Measurements from ENCODE around the gene SCIMP.
"Not testable (repeated sequence)": the region's sequence is repeated elsewhere in the genome, so short reads cannot be mapped to it uniquely, and the experiment has no call there.

SCIMP gene

DNA sequence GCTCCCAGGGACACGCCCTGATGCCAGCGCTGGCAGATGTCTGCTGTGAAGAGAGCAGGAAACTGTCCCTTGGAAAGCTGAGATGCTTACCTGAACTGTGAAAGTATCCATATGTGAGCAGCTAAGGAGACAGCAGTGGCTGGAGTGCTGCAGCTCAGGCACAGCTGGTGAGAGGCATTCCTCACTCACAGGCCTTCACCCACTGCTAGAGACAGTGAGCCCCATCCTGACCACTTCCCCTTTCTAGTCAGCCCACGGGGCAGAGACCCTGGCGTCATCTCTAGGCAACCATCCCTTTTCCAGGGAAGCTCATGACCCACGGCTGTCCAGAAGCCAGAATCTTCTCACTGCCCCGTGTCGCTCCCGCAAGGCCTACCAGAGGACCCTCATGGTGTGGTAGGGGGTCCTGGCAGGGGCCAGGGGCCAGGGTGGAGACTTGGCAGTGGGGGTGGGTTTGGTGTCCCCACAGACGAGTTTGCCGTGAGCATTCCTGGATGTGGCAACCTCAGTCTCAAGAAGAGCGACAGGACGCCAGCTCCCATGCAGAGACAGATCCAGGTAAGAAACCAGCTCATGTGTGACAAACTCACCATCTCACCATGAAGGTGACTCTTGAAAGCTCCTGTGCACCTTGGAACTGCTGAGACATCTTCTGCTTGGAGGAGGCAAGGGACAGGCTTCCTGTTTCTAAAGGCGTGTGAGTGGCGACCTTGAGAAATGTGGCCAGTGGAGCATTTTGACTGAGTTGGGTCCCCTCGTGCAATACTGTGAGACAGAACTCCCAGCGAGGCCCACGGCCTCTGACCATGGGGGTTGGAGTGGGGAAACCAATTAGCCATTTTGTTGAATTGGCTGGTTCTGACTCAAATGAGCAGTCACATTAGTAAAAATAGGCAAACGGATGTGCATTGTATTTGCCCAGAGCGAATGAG is at the start of gene SCIMP:
TSS of gene SCIMP (minus strand) at position 216 of the 932 bp plus-strand sequence. CDS start at position 111, 105 bp downstream.
- no peak for DNase-seq

- no peak for DNase-seq
Observed at GRCh38 chr17:5283571-5284315, 49.1 kb upstream of the SCIMP start.

DNA sequence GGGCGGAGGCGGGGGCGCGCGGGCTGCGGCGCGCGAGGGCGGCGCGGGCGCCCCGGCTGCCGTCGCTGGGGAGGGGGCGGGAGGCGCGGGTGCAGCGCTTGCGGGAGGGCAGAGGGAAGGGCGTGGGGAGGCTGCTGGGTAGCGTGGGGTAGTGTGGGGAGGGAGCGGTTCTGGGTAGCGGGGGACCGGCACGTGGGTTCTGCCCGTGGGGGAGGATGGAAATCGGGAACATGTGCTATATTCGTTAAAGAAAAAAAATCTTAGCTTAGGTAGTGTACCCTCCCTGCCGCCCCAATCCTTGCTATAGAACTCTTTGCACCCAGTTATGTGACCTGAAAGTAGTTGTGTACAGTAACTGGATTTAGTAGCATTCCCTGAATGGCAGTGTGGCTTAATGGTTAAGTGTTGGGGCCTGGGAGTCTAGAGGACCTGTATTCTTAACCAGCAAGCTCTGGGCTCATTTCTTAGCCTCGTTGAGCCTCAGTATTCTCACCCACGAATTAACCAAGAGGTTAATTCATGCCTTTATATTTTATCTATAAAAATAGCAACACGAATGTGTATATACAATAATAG is 48.1 kb upstream of the SCIMP start:
- peak; percentile 66 for DNase-seq

DNA sequence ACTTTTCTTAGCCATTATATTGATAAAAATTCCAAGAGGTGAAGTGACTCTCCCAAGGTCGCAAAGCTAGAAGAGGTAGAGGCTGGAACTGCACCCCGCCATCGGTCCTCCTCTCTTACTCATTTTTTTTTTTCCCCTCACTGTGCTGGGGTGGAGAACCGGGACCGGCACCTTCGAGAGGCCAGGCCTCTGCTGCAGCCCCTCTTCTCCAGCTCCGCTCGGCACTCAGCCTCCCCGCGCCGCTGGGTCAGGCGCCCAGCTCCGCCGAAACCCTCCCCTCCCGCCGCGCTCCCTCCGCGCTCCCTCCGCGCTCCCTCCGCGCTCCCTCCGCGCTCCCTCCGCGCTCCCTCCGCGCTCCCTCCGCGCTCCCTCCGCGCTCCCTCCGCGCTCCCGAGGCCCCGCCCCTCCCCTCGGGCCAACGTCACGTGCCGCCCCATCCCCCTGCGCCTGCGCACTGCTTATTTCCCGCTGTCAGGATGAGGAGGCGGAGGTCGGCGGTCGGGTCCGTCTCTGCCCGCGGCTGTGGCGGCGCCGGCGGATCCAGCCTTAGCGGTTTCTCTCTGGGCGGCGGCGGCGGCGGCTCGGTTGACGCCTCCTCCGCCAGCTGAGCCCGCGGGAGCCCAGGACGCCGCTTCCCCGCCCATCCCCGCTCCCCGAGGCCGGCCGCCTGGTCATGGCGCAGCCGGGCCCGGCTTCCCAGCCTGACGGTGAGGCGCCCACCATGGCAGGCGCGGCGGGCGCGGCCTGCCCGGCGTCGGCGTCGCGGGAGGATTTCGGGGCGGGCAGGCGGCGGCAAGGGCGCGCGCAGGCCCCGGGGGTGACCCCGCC is 47.4 kb upstream of the SCIMP start, which contains the start of gene RABEP1:
TSS of gene RABEP1 (plus strand) at position 471 of the 828 bp plus-strand sequence. CDS start at position 674, 203 bp downstream.
- DNase-seq: peak; percentile 98

- no peak for DNase-seq
Observed at GRCh38 chr17:5272322-5272721, 37.7 kb upstream of the SCIMP start.

GRCh38 chr17:5269241-5269960 is 34.7 kb upstream of the SCIMP start:
- no peak for DNase-seq

DNA sequence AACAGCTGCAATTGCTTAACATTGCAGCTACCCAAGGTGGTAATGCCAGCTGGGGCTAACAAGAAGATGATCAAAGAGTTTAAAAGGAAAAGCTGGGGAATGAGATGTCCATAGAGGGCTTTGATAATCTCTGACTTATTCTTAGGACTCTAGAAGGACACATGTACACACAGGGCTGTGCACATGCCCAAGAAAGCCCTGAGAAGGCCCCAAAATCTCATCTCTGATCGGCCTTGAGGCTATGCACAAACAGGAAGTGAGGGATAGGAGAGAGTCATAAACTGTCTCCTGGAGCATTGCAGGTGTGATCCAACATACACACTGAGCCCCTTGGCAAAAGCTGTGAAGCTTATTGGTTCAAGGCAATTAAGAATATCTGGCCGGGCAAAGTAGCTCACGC is 30.2 kb upstream of the SCIMP start:
- DNase-seq: no peak

GRCh38 chr17:5263441-5263840 is 28.8 kb upstream of the SCIMP start:
- no peak for DNase-seq

GRCh38 chr17:5262416-5262991 is 27.8 kb upstream of the SCIMP start:
- DNase-seq: no peak

GRCh38 chr17:5260542-5260941 is 25.9 kb upstream of the SCIMP start:
- DNase-seq: no peak

GRCh38 chr17:5257124-5257523 is 22.5 kb upstream of the SCIMP start:
- DNase-seq: no peak

DNA sequence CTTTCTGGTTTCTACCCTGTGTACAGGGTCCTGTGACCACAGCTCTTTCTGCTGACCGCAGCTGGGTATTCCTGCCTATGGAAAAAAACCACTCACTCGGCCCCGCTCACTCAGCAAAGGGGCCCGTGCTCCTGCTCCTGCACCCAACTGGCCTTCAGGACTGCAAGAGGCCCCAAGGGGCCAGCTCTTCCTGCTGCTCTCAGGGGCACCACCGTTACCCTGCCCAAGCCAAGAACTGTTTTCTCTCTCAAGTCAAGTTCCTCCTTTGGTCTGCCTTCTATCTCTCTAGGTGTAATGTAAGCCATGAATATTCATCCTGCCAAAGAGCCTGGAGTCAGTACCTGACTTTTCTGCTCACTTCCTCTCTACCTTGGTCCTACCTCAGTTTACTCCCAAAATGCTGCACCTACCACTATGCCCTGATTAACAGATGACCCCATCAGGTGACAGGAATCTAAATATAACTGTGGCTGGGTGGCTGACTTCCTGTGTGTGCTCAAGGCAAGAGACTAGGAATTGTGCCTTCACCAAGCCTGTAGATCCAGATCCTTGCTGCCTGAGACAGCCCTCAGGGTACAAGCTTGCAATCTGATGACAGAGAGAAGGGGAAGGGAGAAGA is 20.4 kb upstream of the SCIMP start:
- no peak for DNase-seq

- no peak for DNase-seq
Observed at GRCh38 chr17:5254414-5254813, 19.8 kb upstream of the SCIMP start.

DNA sequence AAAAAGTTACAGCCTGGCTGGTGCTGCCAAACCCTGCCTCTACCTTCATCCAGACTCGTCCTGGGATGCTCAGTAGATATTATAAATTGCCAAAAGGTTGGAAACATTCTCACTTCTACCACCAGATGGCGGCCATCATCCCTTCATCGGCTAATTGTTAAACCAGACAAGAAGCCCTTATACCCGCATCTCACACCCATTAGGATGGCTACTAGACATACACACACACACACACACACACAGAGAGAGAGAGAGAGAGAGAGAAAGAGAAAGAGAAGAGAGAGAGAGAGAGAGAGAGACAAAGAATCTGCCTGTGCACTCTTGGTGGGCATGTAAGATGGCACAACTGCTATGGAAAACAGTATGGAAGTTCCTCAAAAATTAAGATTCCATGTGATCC is 15.0 kb upstream of the SCIMP start:
- peak; percentile 64 for DNase-seq

DNA sequence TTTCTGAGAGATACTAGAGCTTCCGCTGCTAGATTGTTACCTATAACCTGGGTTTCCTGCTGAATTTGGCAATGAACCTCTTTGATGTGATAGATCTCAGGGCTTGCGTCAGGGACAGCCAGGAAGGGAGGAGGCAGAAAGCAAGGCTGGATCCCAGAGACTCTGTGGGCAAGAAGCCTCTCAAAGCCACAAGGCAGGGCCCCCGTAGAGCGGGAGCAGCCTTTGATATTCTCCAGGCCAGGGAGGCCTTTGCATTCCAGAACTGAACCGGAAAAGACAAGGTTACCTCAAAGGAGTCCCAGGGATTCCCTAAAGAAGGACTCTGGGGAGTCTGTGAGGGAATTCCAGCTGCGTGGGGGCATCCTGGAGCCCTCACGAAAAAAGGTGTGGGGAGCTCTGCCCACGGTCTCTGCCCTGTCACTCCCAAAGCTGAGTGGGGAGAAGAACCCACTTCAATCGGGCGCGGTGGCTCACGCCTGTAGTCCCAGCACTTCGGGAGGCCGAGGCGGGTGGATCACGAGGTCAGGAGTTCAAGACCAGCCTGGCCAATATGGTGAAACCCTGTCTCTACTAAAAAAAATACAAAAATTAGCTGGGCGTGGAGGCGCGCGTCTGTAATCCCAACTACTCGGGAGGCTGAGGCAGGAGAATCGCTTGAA is 14.3 kb upstream of the SCIMP start:
- DNase-seq: no peak

- no peak for DNase-seq
Observed at GRCh38 chr17:5247621-5248020, 13.0 kb upstream of the SCIMP start.

DNA sequence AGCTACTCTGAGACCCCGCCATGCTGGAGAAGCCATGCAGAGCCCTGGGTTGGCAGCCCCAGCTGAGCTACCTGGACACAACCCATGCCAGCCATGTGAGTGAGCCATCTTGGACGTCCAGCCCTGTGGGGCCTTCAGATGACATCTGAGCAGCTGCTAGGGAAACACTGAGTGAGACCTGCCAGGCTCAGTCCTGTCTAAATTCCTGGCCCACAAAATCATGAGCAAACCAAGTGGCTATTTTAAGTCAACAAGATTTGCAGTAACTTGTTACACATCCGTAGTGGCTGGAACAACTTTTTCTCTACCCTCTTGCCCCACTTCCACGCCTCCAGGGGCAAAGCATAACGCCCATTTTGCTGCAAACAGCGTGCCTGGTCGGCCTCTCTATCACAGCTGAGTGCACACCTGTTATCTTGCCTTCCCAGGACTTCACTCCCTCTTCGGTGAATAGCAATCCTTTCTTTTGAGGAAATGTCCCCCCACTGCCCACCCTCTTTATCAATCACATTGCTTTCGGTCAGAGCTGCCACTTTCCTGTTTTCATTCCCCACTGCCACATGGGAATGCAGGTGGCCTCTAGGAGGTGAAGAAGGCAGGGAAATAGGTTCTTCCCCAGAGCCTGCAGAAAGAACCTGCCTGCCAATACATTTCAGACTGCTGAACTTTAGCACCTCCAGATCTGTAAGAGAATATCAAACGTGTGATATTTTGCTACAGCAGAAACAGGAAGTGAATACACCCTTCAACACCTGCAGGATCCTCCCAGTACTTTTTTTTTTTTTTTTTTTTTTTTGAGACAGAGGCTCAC is 7.4 kb upstream of the SCIMP start:
- DNase-seq: no peak

DNA sequence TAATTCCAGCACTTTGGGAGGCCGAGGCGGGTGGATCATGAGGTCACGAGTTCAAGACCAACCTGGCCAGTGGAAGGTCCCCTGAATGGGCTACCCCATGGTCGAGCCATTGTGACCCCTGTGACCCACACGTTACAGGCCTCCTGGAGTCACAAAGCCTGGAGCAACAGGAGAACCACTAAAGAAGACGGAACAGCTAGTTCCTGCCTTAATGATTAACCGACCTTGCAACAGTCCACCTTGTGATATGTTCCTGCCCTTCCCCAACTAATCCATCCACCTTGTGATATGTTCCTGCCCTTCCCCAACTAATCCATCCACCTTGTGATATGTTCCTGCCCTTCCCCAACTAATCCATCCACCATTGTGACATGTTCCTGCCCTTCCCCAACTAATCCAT is 5.1 kb upstream of the SCIMP start:
- DNase-seq: not testable (repeated sequence)

DNA sequence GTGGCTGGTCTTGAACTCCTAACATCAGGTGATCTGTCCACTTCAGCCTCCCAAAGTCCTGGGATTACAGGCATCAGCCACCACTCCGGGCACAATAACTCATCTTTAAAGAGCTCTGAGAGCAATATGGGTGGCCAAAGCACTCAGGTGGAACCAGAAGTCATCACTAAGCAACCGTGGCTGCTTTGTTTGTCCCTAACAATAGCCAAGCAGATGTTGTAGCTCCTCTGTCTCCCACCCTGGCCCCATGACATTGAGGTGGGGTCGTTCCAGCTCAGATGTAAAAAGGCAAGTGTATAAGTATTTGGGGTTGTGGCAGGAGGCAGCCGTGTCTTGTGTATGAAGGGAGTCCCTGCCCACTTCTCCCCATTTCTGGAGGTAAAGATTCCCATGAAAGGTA is 3.7 kb upstream of the SCIMP start:
- DNase-seq: no peak

All from activated CD8-positive, alpha-beta memory T cell treated with anti-CD3 and anti-CD28 coated beads, Interleukin-2, amount 50 U/mL, for 48 hours (primary cell).